Adrenal gland (tissue), 5 donors: Measurements from ENCODE around the gene VWA2.

Experiments
- POLR2A ChIP-seq, 2 donors: fragments of 450-650 bp; IDR thresholded peaks; one replicate each; pipeline ENCODE4 v1.6.1; 2017; ENCODE audit warnings: antibody characterized with exemption in 2 of 2, mild to moderate bottlenecking in 2 of 2, moderate library complexity in 1 of 2
- TF ChIP-seq, protein P1 (sequence below), 6 experiments: fragments of 450-650 bp in 4 of 6; fragments of 200-600 bp in 2 of 6; sonication (generic) in 1 of 6; IDR thresholded peaks; 1 replicate in 5 of 6; 2 replicates in 1 of 6; pipeline versions ENCODE4 v1.5.1 to v1.8.0; 2016 to 2021; ENCODE audit warnings: antibody characterized with exemption in 6 of 6, mild to moderate bottlenecking in 2 of 6, moderate library complexity in 1 of 6
- donor health status: DM: no; HTN: no; CAD: no.

DNA sequence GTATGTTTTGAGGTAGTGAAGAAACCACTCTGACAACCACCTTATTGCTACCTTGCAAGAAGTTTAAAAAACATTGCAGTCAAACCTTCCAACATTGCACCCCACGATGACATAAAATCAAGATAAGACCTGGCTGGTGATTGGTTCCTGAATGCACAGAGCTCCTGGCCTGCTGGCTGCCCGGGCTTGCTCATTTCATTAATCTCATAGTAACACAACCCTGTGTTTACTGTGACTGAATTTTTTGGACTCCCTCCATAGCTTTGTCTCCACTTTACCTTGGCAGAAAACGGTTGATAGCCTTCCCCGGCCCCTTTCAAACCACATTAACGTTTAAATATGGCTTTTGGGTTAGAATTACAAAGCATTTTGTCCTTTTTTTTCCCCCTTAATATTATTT is 27.5 kb downstream of the VWA2 start:
- no peak for TF ChIP-seq POLR2A (IDR thresholded peaks at IDR 0.05)
- TF ChIP-seq, protein P1, sequence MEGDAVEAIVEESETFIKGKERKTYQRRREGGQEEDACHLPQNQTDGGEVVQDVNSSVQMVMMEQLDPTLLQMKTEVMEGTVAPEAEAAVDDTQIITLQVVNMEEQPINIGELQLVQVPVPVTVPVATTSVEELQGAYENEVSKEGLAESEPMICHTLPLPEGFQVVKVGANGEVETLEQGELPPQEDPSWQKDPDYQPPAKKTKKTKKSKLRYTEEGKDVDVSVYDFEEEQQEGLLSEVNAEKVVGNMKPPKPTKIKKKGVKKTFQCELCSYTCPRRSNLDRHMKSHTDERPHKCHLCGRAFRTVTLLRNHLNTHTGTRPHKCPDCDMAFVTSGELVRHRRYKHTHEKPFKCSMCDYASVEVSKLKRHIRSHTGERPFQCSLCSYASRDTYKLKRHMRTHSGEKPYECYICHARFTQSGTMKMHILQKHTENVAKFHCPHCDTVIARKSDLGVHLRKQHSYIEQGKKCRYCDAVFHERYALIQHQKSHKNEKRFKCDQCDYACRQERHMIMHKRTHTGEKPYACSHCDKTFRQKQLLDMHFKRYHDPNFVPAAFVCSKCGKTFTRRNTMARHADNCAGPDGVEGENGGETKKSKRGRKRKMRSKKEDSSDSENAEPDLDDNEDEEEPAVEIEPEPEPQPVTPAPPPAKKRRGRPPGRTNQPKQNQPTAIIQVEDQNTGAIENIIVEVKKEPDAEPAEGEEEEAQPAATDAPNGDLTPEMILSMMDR (IDR thresholded peaks at IDR 0.05): no peak
